ENCODE data around the gene SPEF2.

GRCh38 chr5:35640623-35641022, 23.0 kb downstream of the SPEF2 start:
- TF ChIP-seq CTCF (conservative IDR thresholded peaks at IDR 0.05; ENCODE audit: low read length) (no peak), EZH2phosphoT487 (IDR thresholded peaks at IDR 0.05; ENCODE audit: borderline replicate concordance, low read depth, low read length) (no peak)
